ENCODE data around the gene GPATCH1.
"Not testable (repeated sequence)": the region's sequence is repeated elsewhere in the genome, so short reads cannot be mapped to it uniquely, and the experiment has no call there.

Gene GPATCH1, protein sequence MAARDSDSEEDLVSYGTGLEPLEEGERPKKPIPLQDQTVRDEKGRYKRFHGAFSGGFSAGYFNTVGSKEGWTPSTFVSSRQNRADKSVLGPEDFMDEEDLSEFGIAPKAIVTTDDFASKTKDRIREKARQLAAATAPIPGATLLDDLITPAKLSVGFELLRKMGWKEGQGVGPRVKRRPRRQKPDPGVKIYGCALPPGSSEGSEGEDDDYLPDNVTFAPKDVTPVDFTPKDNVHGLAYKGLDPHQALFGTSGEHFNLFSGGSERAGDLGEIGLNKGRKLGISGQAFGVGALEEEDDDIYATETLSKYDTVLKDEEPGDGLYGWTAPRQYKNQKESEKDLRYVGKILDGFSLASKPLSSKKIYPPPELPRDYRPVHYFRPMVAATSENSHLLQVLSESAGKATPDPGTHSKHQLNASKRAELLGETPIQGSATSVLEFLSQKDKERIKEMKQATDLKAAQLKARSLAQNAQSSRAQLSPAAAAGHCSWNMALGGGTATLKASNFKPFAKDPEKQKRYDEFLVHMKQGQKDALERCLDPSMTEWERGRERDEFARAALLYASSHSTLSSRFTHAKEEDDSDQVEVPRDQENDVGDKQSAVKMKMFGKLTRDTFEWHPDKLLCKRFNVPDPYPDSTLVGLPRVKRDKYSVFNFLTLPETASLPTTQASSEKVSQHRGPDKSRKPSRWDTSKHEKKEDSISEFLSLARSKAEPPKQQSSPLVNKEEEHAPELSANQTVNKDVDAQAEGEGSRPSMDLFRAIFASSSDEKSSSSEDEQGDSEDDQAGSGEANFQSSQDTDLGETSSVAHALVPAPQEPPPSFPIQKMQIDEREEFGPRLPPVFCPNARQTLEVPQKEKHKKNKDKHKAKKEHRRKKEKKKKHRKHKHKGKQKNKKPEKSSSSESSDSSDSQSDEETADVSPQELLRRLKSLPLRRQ

GRCh38 chr19:33080761-33081681, at the start of gene GPATCH1:
Gene GPATCH1 (plus strand): TSS chr19:33081181. CDS start chr19:33081194, 13 bp downstream.
- Histone ChIP-seq H3K27me3 (ENCODE audit: low read depth) (no peaks in the 10 kb centered on the region), H3K36me3 (replicated peaks) (no peaks in the 10 kb centered on the region), H3K4me1 (peaks cover 19% of the 10 kb centered on the region), H3K9me3 (no peaks in the 10 kb centered on the region), H3K4me3 (peak within 1 kb of the TSS; percentile 98)
- in situ Hi-C loops (cut with MboI; ENCODE audit: low sequenced_read_pairs): no loop called here
- DNase-seq (ENCODE audit: low spot score in 2 of 2): peak; percentile 88 to 94

DNA sequence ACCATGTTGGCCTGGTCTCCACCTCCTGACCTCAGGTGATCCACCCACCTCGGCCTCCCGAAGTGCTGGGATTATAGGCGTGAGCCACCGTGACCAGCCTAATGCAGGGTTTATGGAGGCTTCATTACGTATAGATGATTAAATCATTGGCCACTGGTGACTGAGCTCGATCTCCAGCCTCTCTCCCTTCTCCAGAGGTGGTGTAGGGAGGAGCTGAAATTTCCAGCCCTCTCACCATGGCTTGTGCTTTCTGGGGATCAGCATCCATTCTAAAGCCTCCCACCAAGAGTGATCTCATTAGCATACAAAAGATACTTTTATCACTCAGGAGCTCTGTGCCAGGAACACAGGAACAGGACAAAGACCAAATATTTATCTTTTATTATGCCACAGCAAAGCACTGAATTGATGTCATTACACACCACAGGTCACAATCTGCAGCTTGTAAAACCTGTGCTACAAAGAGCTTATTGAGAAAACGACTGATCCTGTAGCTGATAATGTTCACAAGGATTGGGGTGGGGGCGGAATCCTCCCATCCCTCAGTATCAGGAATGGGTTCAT, 48.7 kb upstream of the GPATCH1 start:
- peaks cover 10% of the 10 kb centered on the region for H3K4me1 ChIP-seq
- no peak overlapping the region for H3K4me3 ChIP-seq
- no peaks in the 10 kb centered on the region for H3K36me3 ChIP-seq (replicated peaks)
- peak; percentile 74 to 95 for DNase-seq (ENCODE audit: low spot score in 2 of 2)
- H3K9me3 ChIP-seq: no peaks in the 10 kb centered on the region
- in situ Hi-C loops (cut with MboI; ENCODE audit: low sequenced_read_pairs): no loop called here
- no peaks in the 10 kb centered on the region for H3K27me3 ChIP-seq (ENCODE audit: low read depth)

DNA sequence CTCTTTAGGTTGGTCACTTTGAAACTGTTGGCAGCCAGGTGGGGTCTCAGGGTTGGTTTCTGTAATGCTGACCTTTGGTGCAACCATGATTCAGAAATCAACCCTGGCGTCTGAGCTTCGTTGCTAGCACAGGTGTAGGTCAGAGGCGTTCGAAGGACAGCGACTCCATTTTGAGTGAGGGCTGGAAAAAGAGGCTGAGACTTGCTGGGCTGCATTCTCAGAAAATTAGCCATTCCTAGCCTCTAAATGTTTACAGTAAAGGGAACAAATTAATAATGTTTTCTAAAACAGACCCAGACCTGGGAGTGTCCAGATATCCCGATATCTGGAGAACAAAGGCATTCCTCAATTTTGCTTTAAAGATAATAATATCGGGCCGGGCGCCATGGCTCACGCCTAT, 45.5 kb upstream of the GPATCH1 start:
- Histone ChIP-seq H3K4me3 (no peak overlapping the region), H3K36me3 (replicated peaks) (no peaks in the 10 kb centered on the region; the same call in 1 of the 2 replicates), H3K4me1 (peaks cover 10% of the 10 kb centered on the region), H3K27me3 (ENCODE audit: low read depth) (no peaks in the 10 kb centered on the region), H3K9me3 (no peaks in the 10 kb centered on the region)
- no peak for DNase-seq (ENCODE audit: low spot score in 2 of 2)
- in situ Hi-C loops (cut with MboI; ENCODE audit: low sequenced_read_pairs): no loop called here

GRCh38 chr19:33036370-33037167, 44.4 kb upstream of the GPATCH1 start:
- H3K9me3 ChIP-seq; H3K36me3 ChIP-seq (replicated peaks); H3K4me1 ChIP-seq; in situ Hi-C loops (cut with MboI; ENCODE audit: low sequenced_read_pairs); H3K27me3 ChIP-seq (ENCODE audit: low read depth); H3K4me3 ChIP-seq; DNase-seq (ENCODE audit: low spot score in 2 of 2): not testable (repeated sequence)

- H3K4me3 ChIP-seq; H3K36me3 ChIP-seq (replicated peaks); DNase-seq (ENCODE audit: low spot score in 2 of 2); H3K27me3 ChIP-seq (ENCODE audit: low read depth); in situ Hi-C loops (cut with MboI; ENCODE audit: low sequenced_read_pairs); H3K4me1 ChIP-seq; H3K9me3 ChIP-seq: not testable (repeated sequence)
These were observed 43.6 kb upstream of the GPATCH1 start for GRCh38 chr19:33037168-33038025.

DNA sequence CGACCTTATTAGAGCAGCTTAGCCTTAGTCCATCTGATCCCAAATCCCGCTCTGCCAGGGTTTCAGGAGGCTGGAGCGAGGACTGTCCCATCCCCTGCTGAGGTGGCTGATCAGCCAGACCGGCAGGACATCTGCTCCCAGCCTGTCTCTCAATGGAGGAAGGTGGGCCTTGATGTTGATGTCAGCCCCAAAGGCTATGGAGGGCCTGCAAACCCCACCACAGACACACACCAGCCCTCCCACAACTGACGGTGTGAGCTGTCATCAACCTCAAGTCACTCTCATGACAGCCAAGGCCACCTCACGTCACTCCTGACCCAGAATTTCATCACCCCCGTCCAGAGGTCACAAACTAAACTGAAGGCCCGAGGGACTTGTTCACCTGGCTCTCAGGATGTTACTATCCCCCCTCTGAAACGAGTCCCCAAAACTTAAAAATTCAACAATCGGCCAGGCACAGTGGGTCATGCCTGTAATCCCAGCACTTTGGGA, 41.8 kb upstream of the GPATCH1 start:
- no peak for DNase-seq (ENCODE audit: low spot score in 2 of 2)
- in situ Hi-C loops (cut with MboI; ENCODE audit: low sequenced_read_pairs): no loop called here
- no peaks in the 10 kb centered on the region for H3K9me3 ChIP-seq
- H3K4me3 ChIP-seq: no peak overlapping the region
- H3K27me3 ChIP-seq (ENCODE audit: low read depth): no peaks in the 10 kb centered on the region
- H3K4me1 ChIP-seq: no peaks in the 10 kb centered on the region
- no peaks in the 10 kb centered on the region; the same call in 1 of the 2 replicates for H3K36me3 ChIP-seq (replicated peaks)

DNA sequence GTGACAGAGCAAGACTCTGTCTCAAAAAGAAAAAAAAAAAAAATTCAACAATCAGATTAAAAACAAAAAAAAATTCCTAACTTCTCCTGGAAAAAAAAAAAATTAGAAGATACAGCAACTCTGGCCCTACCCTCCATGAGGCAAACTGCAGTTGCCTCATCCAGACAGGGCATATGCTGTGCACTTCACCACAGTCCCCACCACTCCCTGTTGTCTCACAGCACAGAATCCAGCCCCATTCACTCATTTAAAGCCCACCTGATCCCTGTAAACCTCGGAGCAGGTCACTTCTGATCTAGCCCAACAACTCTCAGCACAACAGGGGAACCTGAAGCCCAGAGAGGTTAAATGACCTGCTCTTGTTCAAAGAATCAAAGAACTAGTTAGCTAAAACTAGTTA, 41.2 kb upstream of the GPATCH1 start:
- no peaks in the 10 kb centered on the region for H3K27me3 ChIP-seq (ENCODE audit: low read depth)
- in situ Hi-C loops (cut with MboI; ENCODE audit: low sequenced_read_pairs): no loop called here
- H3K36me3 ChIP-seq (replicated peaks): no peaks in the 10 kb centered on the region; the same call in 1 of the 2 replicates
- no peak for DNase-seq (ENCODE audit: low spot score in 2 of 2)
- H3K9me3 ChIP-seq: no peaks in the 10 kb centered on the region
- H3K4me1 ChIP-seq: no peaks in the 10 kb centered on the region
- no peak overlapping the region for H3K4me3 ChIP-seq

- Histone ChIP-seq H3K9me3 (no peaks in the 10 kb centered on the region), H3K4me1 (no peaks in the 10 kb centered on the region), H3K4me3 (no peak overlapping the region), H3K27me3 (ENCODE audit: low read depth) (no peaks in the 10 kb centered on the region), H3K36me3 (replicated peaks) (no peaks in the 10 kb centered on the region; the same call in 1 of the 2 replicates)
- in situ Hi-C loops (cut with MboI; ENCODE audit: low sequenced_read_pairs): no loop called here
- no peak for DNase-seq (ENCODE audit: low spot score in 2 of 2)
These were observed 39.8 kb upstream of the GPATCH1 start for GRCh38 chr19:33040994-33041827.

DNA sequence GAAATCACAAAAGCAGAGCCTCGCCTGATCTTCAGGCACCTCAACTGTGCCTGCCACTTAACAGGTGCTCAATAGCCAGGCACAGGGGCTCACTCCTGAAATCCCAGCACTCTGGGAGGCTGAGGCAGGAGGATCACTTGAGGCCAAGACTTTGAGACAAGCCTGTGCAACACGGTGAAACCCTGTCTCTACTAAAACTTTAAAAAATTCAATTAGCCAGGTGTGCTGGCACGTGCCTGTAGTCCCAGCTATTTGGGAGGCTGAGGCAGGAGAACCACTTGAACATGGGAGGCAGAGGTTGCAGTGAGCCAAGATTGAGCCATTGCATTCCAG, 39.2 kb upstream of the GPATCH1 start:
- in situ Hi-C loops (cut with MboI; ENCODE audit: low sequenced_read_pairs); H3K9me3 ChIP-seq; H3K36me3 ChIP-seq (replicated peaks); H3K4me1 ChIP-seq; DNase-seq (ENCODE audit: low spot score in 2 of 2); H3K27me3 ChIP-seq (ENCODE audit: low read depth); H3K4me3 ChIP-seq: not testable (repeated sequence)

DNA sequence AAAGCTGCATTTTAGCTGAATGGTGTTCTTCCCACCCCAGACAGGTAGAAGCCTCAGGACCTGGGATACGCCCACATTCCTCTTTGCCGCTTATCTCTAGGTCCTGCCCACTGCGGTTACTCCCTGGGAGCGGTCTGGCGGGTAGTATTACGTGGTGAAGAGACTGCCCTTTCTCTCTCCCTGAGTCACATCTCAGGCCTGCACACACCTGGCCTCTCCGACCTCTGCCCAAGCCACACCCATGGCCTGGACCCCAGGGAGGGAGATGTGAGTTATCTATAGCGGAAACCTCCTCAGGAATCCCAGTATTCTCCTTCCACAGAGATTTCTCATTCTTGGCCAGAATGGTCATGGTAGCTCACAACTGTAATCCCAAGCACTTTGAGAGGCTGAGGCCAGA, 33.6 kb upstream of the GPATCH1 start:
- Histone ChIP-seq H3K27me3 (ENCODE audit: low read depth) (no peaks in the 10 kb centered on the region), H3K9me3 (no peaks in the 10 kb centered on the region), H3K4me1 (no peaks in the 10 kb centered on the region), H3K4me3 (no peak overlapping the region), H3K36me3 (replicated peaks) (no peaks in the 10 kb centered on the region; the same call in 1 of the 2 replicates)
- in situ Hi-C loops (cut with MboI; ENCODE audit: low sequenced_read_pairs): no loop called here
- DNase-seq (ENCODE audit: low spot score in 2 of 2): no peak
